HUES64 (cell line): ENCODE results near the gene FARS2.

Source experiments
- H3K27ac ChIP-seq: 2 replicates; pipeline ENCODE4 v1.7.0; 2013; ENCODE audit warnings: low read depth, low read length, inconsistent platforms
- H3K27me3 ChIP-seq: 2 replicates; pipeline ENCODE4 v1.6.1; 2013; ENCODE audit warnings: mild to moderate bottlenecking, low read length; ENCODE audit not compliant: insufficient read depth
- H3K36me3 ChIP-seq: 2 replicates; pipeline ENCODE4 v1.6.1; 2013; ENCODE audit warnings: mild to moderate bottlenecking, low read length; ENCODE audit not compliant: insufficient read depth
- H3K4me1 ChIP-seq: 2 replicates; pipeline ENCODE4 v1.6.1; 2013; ENCODE audit warnings: mild to moderate bottlenecking, low read length, moderate library complexity; ENCODE audit not compliant: insufficient read depth
- H3K4me3 ChIP-seq: 2 replicates; pipeline ENCODE4 v1.5.1; 2013; ENCODE audit warnings: mild to moderate bottlenecking, low read length, moderate library complexity
- H3K9ac ChIP-seq: 2 replicates; pipeline ENCODE4 v1.6.1; 2013; ENCODE audit warnings: mild to moderate bottlenecking, low read depth, low read length
- H3K9me3 ChIP-seq: 2 replicates; pipeline ENCODE4 v1.6.1; 2013; ENCODE audit warnings: low read depth, low read length; ENCODE audit not compliant: insufficient read depth
- WGBS: fragments of 150-250, 120-280 bp; methylation state at CpG from one replicate; pipeline ENCODE4 v1.1.7; 2013; ENCODE audit warnings: missing lambda C conversion rate; 5-methylcytosine and 5-hydroxymethylcytosine counted together

FARS2 gene

DNA sequence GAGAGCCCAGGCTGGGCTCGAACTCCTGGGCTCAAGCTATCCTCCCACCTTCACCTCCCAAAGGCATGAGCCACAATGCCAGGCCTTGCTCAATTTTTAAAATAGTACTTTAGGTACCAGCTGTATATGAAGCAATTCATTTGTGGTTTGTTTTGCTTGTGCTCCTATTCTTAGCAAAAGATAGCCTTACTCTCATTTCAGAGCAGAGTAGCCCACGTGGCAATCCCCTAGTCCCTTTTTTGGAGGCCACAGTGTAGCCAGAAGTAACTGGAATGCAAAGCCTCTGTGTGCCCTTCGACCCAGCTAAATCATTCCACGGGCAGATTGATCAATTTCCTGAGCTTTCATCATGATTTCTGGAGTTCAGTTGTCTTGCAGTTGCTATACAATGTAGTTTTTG lies 373.2 kb downstream of the FARS2 start:
- Histone ChIP-seq H3K27me3 (no peaks in the 10 kb centered on the region), H3K36me3 (no peaks in the 10 kb centered on the region), H3K4me1 (no peaks in the 10 kb centered on the region; the same call in 1 of the 2 replicates), H3K9ac (no peak overlapping the region), H3K9me3 (no peaks in the 10 kb centered on the region), H3K27ac (no peak overlapping the region), H3K4me3 (no peak overlapping the region)
- WGBS = 87% methylated on average over 3 of the region's 4 CpGs

DNA sequence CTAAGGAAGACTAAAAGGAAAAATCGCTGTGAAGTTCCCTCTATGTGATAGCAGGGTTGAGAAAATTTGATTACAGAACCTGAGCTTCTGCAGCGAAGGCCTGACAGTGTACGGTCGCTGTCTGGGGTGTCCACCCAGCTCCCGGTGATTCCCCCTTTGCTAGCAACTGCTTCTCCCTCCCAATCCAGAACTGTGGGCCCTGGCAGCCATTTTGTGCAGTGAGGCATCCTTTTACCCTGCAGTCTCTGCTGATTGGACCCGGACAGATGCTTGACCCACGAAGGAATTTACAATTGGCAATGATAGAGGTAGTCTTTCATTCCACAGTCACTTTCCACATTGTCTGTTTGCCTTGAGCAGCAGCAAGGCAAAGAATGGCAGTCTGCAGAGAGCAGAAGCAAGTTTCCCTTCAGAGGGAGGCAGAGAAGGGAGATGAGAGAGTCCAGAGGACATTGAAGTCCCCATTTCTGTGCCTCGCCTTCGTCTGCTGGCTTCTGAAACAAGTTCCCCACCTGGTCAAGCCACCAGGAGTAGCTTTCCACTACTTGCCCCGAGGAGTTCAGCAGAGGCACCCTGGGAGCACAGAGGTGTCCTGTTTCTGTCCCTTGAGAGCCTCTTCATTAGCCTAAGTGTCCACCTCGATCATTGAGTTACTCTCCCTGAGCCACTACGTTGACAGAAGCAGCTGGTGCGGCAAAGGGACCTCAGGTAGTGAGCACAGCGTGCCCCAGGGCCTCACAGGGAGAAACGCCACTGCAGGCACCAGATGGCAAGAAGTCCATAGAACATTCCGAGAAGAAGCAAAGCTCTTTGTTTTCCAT lies 375.1 kb downstream of the FARS2 start:
- Histone ChIP-seq H3K27me3 (no peaks in the 10 kb centered on the region), H3K9me3 (peaks cover 13% of the 10 kb centered on the region), H3K36me3 (0 out of 2 replicates have a peak, but pooled peaks cover 6% of the 10 kb centered on the region), H3K9ac (no peak overlapping the region), H3K4me3 (no peak overlapping the region), H3K4me1 (no peaks in the 10 kb centered on the region; the same call in 1 of the 2 replicates), H3K27ac (no peak overlapping the region)
- 91% methylated on average over 16 of the region's 16 CpGs for WGBS

DNA sequence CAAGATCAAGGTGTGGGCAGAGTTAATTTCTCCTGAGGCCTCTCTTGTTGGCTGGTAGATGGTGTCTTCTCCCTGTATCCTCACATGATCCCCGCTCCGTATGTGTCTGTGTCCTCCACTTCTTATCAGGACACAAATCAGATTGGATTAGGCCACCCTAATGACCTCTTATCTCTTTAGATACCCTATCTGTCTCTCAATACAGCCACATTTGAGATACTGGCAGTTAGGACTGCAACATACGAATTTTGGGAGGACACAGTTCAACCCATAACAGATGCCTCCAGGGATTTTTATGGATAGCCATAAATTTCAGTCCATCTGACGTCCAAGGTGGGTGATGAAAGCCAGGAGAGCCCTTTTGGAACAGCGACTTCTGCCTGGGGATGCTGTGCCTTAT lies 376.4 kb downstream of the FARS2 start:
- peaks cover 13% of the 10 kb centered on the region for H3K9me3 ChIP-seq
- H3K4me3 ChIP-seq = no peak overlapping the region
- H3K27ac ChIP-seq = no peak overlapping the region
- no peak overlapping the region for H3K9ac ChIP-seq
- 85% methylated on average over 5 of the region's 5 CpGs for WGBS
- H3K27me3 ChIP-seq = no peaks in the 10 kb centered on the region
- no peaks in the 10 kb centered on the region; the same call in 1 of the 2 replicates for H3K4me1 ChIP-seq
- 0 out of 2 replicates have a peak, but pooled peaks cover 6% of the 10 kb centered on the region for H3K36me3 ChIP-seq

DNA sequence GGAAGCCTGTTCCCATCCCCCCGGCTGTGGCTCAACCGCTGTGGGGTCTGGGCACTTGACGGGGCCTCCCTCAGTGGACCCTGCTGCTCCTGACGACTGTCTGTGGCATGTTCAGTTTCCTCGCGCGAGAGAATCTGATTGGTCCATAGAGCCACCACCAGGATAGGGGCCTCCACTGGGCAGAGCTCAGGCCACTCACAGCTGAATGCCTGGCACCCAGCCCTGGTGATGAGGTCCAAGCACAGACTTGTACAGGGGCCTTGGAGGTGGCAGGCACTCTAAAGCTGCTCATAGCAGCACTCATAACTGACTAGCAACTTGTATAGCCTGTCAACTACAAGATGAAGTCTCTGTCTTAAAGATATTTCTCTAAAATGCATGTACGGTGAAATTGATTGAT lies 377.4 kb downstream of the FARS2 start:
- Histone ChIP-seq H3K4me1 (no peaks in the 10 kb centered on the region; the same call in 1 of the 2 replicates), H3K4me3 (no peak overlapping the region), H3K27ac (no peak overlapping the region), H3K9ac (no peak overlapping the region), H3K9me3 (peaks cover 13% of the 10 kb centered on the region), H3K36me3 (0 out of 2 replicates have a peak, but pooled peaks cover 6% of the 10 kb centered on the region), H3K27me3 (no peaks in the 10 kb centered on the region)
- 85% methylated on average over 7 of the region's 8 CpGs for WGBS

DNA sequence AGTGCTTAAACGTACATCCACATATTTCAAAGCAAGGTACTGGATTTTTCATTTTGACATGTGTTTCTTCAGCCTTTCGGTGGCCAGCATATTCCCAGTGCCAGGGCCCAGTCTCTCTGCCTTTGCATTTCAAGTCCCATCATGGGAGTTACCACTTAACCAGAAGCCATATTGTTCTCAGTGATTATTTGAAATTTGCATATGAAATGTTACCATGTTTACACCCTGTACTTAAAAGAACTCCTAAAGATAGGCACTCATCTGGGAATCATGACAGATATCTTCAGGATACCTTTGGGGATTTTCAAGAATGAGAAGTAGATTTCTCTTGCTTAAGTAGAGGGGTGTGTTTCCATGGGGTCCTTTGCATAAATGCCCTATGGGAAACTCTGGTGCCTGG lies 377.9 kb downstream of the FARS2 start:
- Histone ChIP-seq H3K4me3 (no peak overlapping the region), H3K27ac (no peak overlapping the region), H3K9me3 (peaks cover 13% of the 10 kb centered on the region), H3K36me3 (0 out of 2 replicates have a peak, but pooled peaks cover 6% of the 10 kb centered on the region), H3K27me3 (no peaks in the 10 kb centered on the region), H3K9ac (no peak overlapping the region), H3K4me1 (no peaks in the 10 kb centered on the region; the same call in 1 of the 2 replicates)
- 87% methylated on average over 2 of the region's 2 CpGs for WGBS

DNA sequence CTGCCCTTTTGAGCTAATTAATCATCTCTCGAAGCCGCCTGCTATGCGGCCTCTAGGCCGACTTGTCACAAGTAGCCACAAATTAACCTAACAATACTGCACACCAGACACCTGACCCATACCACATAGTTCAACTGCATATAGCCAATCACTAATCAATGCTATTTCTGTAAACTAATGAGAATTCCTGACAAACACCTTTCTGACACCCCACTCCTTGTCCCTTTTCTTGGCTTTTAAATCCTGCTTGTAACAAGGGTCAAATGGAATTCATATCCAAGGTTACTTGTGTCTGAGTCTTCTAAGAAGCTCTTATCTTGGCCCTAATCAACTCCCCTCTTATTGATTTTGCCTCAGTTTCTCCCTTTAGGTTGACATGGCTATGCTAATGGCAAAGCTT lies 379.3 kb downstream of the FARS2 start:
- Histone ChIP-seq H3K36me3 (0 out of 2 replicates have a peak, but pooled peaks cover 6% of the 10 kb centered on the region), H3K4me3 (no peak overlapping the region), H3K27ac (no peak overlapping the region), H3K4me1 (peaks cover 7% of the 10 kb centered on the region; the same call in 1 of the 2 replicates), H3K9ac (no peak overlapping the region), H3K9me3 (peaks cover 13% of the 10 kb centered on the region), H3K27me3 (no peaks in the 10 kb centered on the region)
- 96% methylated on average over 4 of the region's 4 CpGs for WGBS

DNA sequence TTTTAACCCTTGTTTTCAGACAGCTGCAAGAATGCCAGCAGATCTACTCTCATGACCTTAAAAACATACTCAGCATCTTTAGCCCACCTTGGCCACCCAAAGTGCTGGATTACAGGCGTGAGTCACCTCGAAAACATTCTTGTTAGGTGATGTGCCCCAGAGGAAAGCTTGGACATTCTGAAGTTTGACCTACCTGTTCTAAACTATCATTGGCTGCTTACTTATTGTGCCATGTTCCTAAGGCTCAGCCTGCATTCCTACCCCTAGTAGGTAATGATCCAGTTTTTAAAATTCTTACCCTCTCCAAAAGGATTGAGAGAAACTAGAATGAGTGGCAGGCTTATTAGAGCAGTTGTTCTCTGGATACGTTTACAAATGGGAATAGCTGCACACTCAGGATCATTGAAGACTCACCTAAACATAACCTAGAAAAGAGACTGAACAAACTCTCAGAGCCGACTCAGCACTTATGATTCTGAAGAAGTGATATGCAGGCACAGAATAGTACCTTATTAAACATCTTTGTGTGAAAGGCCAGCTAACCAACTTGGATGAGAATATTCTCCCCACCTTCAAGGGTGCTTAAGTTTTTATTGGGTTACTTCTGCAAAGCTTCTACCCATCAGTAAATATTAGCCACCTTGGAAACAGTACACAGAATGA lies 383.3 kb downstream of the FARS2 start:
- Histone ChIP-seq H3K27me3 (no peaks in the 10 kb centered on the region), H3K36me3 (0 out of 2 replicates have a peak, but pooled peaks cover 6% of the 10 kb centered on the region), H3K9me3 (peaks cover 13% of the 10 kb centered on the region), H3K4me3 (no peak overlapping the region), H3K4me1 (peaks cover 7% of the 10 kb centered on the region; the same call in 1 of the 2 replicates), H3K27ac (no peak overlapping the region), H3K9ac (no peak overlapping the region)
- WGBS = 98% methylated on average over 4 of the region's 4 CpGs

DNA sequence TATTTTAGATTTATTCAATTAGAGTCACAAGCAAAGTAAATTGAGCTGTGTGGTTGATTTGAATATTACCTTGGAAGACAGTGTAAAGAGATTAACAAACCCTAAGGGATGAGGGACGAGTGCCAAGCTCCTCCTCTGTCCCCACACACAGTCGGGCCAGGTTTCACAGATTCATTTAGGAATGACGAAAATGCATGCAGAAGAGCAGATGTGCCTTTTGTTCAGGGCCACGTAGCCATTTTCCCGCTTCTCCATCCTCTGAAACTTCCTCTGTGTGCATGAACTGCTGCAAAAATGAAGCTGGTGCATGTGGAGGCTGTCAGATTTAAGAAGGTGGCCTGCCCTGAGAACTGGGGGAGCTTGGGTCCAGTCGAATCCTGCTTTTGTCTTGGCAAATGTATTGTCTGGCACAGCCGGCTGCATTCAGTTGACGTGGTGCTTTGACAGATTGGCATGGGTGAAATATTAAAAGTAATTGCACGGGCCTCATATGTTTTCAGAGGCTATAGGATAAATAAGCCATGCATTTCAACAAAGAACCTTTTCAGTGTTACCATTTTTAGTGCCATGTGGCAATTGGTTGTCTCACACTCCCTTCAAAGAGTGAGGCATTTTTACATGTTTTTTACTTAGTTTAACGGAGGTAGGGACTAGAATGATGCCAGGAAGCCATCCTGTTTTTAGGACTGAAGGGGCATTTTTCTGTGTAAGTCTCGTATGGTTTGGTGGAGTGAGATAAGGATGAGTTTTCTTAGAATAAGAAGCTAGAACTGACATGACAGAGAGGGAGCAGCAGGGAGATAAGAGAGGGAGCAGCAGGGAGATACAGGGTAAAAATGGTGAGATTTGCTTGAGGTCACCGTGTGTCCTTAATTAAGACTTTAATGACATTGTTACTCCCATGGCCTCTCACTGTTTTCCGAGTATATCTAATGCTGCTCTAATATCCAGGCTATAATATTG lies 384.3 kb downstream of the FARS2 start:
- 85% methylated on average over 13 of the region's 13 CpGs for WGBS
- no peak overlapping the region for H3K9ac ChIP-seq
- peaks cover 4% of the 10 kb centered on the region for H3K9me3 ChIP-seq
- no peak overlapping the region for H3K4me3 ChIP-seq
- 0 out of 2 replicates have a peak, but pooled peaks cover 4% of the 10 kb centered on the region for H3K36me3 ChIP-seq
- H3K4me1 ChIP-seq = peaks cover 7% of the 10 kb centered on the region; the same call in 1 of the 2 replicates
- H3K27me3 ChIP-seq = no peaks in the 10 kb centered on the region
- no peak overlapping the region for H3K27ac ChIP-seq

DNA sequence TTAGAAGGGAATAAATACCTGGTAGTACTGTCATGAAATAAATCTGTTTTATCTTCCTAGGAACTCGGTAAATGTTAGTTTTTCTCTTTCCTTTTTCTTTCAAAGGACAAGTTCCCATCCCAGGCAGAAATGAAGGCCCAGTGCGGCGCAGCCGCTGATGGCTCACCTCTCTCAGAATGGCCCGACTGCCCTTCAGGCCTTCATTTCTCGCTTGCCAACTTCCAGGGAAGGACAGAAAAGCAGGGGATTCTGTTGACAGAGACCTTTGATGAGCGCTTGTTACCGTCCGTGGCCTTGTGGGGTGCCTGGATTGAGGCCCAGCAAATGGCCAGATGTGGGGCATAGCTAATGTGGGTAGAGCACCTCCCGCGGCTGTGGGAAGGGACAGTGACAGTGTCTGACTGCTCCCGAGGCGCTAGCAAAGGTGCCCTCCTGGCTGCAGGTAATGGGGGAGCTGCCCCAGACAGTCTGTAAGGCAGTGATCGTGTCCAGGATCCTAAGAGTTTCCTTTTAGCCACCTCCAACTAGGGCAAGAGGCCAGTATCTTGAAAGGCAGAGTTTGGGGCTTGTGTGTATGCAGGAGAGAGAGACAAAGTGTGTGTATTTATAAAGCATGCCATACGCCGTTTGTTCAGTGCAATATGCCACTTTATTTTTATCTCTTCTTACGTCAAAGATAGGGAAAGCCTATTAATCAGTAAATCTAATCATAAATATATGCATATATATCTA lies 391.3 kb downstream of the FARS2 start:
- Histone ChIP-seq H3K27ac (no peak overlapping the region), H3K4me1 (no peaks in the 10 kb centered on the region), H3K9me3 (no peaks in the 10 kb centered on the region), H3K9ac (no peak overlapping the region), H3K4me3 (no peak overlapping the region), H3K36me3 (no peaks in the 10 kb centered on the region), H3K27me3 (no peaks in the 10 kb centered on the region)
- WGBS = 92% methylated on average over 14 of the region's 17 CpGs

DNA sequence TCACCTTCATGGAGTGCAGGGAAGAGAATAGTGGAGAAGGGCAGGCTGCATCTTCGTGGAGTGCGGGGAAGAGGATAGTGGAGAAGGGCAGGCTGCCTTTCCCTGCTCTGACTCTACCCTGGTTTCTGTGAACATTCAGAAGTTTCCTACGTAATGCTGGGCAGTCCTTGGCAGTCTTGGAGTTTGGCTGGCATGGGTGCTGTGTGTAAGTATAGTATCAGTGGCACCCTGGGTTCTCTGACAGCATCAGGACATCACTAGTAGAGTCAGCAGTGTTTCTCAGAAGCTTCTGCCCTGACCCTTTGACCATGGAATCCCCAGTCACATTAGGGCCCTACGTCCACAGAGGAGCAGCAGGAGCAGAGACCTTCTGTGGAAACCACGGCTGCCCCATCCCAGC lies 392.5 kb downstream of the FARS2 start:
- no peaks in the 10 kb centered on the region for H3K9me3 ChIP-seq
- H3K27me3 ChIP-seq = no peaks in the 10 kb centered on the region
- H3K4me1 ChIP-seq = no peaks in the 10 kb centered on the region
- H3K36me3 ChIP-seq = no peaks in the 10 kb centered on the region
- no peak overlapping the region for H3K4me3 ChIP-seq
- WGBS = 93% methylated on average over 5 of the region's 5 CpGs
- no peak overlapping the region for H3K27ac ChIP-seq
- H3K9ac ChIP-seq = no peak overlapping the region
